Mucosa of descending colon (tissue), 3 donors: ENCODE data around the gene CMSS1. TPM values are rescaled to one million over a fixed set of nuclear protein-coding genes. Genes with fewer than 3 reads are reported as not detected.

Experiments
- ATAC-seq: fragments of 200-7000 bp; cut with Tn5 transposase; one replicate; pipeline ENCODE4 v1.9.1; 2020; ENCODE audit warnings: mild to moderate bottlenecking, moderate library complexity
- DNase-seq, 3 donors: peaks; one replicate each; pipeline ENCODE4 v3.0.0-alpha.2; 2020
- H3K36me3 ChIP-seq: fragments of 200-600 bp; one replicate; pipeline ENCODE4 v1.8.0; 2021; ENCODE audit warnings: low read depth, mild to moderate bottlenecking
- H3K4me1 ChIP-seq: fragments of 200-600 bp; one replicate; pipeline ENCODE4 v1.8.0; 2021; ENCODE audit warnings: low read depth, mild to moderate bottlenecking
- H3K4me3 ChIP-seq: fragments of 200-600 bp; one replicate; pipeline ENCODE4 v1.8.0; 2021; ENCODE audit warnings: mild to moderate bottlenecking
- H3K9me3 ChIP-seq: fragments of 200-600 bp; one replicate; pipeline ENCODE4 v1.8.0; 2021; ENCODE audit warnings: mild to moderate bottlenecking
- intact Hi-C, 2 donors: fragments of 100-400 bp; cut with DNase I in 1 of 2; cut with micrococcal nuclease in 1 of 2; formaldehyde crosslinking; loops; one replicate each; pipeline versions ENCODE4 v1.11.0 to v1.11.1; 2022; cut with DNase I, micrococcal nuclease
- total RNA-seq, 3 donors: library from RNA; stranded (reverse); fragmentation: NEBNext Ultra II Directional in 2 of 3; extraction: Animal tissue kit (Norgen Biotek cat#: 25700) in 2 of 3; gene quantifications; one replicate each; pipeline versions ENCODE4 v1.2.1 to v1.2.4, GENCODE V29; 2021 to 2023
- TF ChIP-seq, protein P1 (sequence below): fragments of 200-600 bp; IDR thresholded peaks from one replicate; pipeline ENCODE4 v1.8.0; 2022; ENCODE audit warnings: antibody characterized with exemption, mild to moderate bottlenecking
- donor health status: DM: no; HTN: no; CAD: no; lungs with moderate emphysema.
- donor health status: DM: no; HTN: no; CAD: no.
- donor health status: DM: no; HTN: yes; CAD: no.

Gene CMSS1
- total RNA-seq, 3 donors from 2014 or later, result 9.6 to 24.2 (median 13.8) TPM

DNA sequence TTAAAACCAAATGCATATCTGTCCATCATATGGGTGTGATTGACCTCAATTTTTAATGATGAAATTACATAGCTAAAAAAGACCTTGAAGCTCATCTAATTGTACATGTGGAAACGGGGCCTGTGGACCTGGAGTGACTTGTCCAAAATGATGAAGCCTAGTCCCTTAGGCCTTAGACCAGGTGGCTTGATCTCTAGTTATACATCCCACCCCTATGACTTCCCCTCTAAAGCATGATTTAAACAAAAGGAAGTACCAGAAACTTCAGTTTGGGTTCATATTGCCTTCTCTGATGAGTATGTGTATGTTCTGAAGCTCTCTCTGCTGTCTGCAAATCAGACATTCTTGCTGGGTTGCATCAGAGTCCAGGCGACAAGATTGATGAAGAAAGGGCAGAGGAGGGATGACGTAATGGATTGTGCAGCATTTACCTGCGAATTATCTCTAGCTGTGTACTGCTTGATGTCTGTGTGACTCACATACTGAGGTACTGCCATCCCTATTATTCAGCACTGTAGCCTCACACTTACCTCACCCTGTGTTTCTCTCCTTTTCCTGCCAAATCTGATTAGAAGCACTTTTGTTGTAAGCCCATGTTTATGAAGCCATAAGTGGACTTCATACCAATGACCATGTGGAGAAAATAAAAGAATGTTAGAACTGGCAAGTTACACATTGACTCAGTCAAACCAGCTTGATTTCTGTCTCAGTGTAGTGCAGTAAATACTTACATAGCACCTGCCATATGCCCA, 185.1 kb downstream of the CMSS1 start:
- Histone ChIP-seq H3K4me3 (no peak overlapping the region), H3K36me3 (no peaks in the 10 kb centered on the region), H3K4me1 (peaks cover 11% of the 10 kb centered on the region), H3K9me3 (no peaks in the 10 kb centered on the region)
- ATAC-seq, result peak; percentile 95
- TF ChIP-seq, protein P1, sequence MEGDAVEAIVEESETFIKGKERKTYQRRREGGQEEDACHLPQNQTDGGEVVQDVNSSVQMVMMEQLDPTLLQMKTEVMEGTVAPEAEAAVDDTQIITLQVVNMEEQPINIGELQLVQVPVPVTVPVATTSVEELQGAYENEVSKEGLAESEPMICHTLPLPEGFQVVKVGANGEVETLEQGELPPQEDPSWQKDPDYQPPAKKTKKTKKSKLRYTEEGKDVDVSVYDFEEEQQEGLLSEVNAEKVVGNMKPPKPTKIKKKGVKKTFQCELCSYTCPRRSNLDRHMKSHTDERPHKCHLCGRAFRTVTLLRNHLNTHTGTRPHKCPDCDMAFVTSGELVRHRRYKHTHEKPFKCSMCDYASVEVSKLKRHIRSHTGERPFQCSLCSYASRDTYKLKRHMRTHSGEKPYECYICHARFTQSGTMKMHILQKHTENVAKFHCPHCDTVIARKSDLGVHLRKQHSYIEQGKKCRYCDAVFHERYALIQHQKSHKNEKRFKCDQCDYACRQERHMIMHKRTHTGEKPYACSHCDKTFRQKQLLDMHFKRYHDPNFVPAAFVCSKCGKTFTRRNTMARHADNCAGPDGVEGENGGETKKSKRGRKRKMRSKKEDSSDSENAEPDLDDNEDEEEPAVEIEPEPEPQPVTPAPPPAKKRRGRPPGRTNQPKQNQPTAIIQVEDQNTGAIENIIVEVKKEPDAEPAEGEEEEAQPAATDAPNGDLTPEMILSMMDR, result no peak
- DNase-seq, result peak in 1 of 3 donors; percentile 47
- intact Hi-C loops, result no loop called here

DNA sequence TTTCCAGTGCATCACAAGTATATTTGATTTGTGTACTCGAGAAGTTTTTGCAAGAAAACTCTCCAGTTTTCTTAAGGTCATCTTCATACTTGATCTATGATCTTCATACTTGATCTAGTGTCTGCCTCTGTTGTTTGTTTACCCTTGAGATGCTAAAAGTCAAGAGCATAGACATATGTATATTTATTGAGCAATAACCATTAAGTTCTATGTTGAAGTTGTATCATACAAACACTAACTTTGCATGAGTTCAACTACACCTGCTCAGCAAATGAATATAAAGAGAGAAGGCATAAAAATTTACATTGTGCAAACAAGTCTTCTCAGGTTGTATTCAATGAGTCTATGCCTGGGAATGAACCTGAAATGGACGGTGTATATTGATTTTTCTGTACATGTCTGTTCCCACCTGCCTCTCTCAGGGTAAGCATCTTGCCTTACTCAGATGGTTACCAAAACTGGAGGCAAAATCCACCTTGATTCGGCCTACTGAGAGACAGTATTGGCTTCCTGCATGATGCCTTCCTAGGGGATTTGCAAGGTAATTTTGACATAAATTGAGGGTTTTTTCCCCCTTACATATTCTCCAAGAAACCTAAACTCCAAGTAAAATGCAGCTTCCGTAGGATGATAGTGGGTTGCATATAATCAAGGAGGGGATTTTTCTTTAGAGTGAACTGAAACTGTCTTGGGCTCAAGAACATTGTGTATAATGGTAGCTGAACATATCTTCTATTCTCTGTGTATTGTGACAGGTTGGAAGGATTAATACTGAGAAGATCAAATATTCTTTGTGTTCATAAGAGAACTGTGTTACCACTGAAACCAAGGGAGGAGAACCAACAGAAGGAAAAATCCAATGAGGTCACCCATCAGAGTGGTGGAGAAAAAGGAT, 186.2 kb downstream of the CMSS1 start:
- Histone ChIP-seq H3K9me3 (no peaks in the 10 kb centered on the region), H3K36me3 (no peaks in the 10 kb centered on the region), H3K4me3 (no peak overlapping the region), H3K4me1 (peaks cover 21% of the 10 kb centered on the region)
- intact Hi-C loops, result no loop called here
- no peak for DNase-seq
- TF ChIP-seq, protein P1, result no peak
- peak; percentile 32 for ATAC-seq

DNA sequence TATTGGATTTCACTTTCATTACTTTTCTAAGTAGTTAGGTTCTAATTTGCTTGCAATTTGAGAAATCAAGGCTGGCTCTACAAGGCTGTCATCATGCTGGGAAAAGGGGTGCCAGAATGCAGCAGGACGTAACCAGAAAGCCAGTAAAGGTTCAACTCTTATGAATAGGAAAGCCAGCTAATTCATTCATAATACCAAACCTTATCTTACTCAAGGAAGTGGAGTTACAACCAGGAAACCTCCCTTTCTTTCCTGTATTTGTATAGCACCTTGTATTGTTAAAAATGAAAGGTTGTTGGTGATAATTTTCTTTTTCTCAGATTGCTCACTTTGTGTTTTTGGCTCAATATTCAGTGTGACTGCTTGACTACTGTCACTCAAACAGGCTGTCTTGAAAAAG, 187.3 kb downstream of the CMSS1 start:
- Histone ChIP-seq H3K4me1 (peaks cover 21% of the 10 kb centered on the region), H3K4me3 (no peak overlapping the region), H3K9me3 (no peaks in the 10 kb centered on the region), H3K36me3 (no peaks in the 10 kb centered on the region)
- DNase-seq, result no peak
- TF ChIP-seq, protein P1, result no peak
- intact Hi-C loops, result no loop called here
- ATAC-seq, result peak; percentile 35

DNA sequence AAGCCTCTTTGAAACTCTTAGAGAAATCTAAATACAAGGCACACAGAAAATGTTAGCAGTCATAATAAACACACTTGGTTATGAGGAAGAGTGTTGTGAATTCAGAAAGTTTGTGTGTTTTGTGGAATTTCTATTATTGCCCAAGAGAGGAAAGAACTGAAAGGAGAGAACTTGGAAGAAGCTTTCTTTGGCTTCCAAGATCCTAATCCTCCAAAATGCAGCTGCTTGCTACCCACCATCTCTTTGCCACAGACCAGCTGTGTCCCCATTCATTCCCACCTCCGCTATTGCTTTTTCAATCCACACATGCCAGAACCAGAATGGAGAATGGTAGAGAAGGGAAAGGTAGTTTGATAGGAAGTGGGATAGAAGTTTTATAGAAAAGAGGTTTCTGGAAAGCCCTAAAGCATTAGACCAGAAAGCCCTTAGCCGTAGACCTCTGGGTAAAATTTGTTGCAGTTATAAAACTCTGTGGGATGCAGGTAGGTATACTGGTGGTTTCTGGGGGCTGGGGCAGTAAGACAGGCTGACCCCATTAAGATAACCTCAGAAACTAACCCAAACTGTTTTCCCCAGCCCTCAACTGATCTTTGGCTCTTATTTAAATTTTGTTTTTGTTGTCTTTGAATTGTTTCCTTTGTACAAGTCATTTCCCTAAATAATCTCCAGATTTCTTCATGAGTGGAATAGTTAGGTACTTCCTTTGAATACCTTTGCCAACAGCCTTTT, 188.2 kb downstream of the CMSS1 start:
- DNase-seq (no peak), ATAC-seq (no peak)
- H3K36me3 ChIP-seq, result no peaks in the 10 kb centered on the region
- TF ChIP-seq, protein P1, result no peak
- intact Hi-C loops, result no loop called here
- H3K4me1 ChIP-seq, result peaks cover 21% of the 10 kb centered on the region
- no peak overlapping the region for H3K4me3 ChIP-seq
- no peaks in the 10 kb centered on the region for H3K9me3 ChIP-seq

DNA sequence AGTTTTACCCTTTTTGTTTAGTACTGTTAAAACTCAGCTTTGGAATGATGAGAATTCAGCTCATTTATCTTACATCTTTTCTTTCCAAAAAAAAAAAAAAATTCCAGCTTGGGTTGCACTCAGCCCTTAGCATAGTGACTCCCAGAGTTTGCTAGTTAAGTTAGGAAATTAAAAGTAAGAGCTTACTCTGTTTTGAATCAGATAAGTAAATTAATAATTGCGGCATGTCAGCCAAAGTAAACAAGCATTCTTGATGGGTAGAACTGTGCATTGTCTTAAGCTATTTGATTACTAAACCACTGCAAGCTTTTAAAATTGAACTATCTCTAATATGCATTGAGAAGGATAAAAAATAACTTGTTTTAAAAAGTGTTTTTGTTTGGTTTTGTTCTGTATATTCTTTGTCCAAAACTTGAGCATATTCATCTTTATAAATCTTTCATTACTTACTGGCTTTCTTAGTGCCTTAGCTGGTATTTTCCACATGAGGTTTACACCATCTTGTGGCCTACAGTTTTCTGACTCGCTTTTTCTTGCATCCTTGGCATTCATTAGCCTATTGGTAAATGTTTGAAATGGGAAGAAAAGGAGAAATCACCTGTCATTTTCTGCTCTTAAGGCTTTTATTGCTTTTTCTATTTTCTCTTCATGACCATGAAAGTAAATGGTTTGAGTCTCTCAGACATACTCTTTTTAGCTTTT, 189.1 kb downstream of the CMSS1 start:
- TF ChIP-seq, protein P1, result no peak
- H3K4me3 ChIP-seq, result no peak overlapping the region
- intact Hi-C loops, result no loop called here
- no peak for ATAC-seq
- no peaks in the 10 kb centered on the region for H3K9me3 ChIP-seq
- peaks cover 21% of the 10 kb centered on the region for H3K4me1 ChIP-seq
- DNase-seq, result no peak
- H3K36me3 ChIP-seq, result no peaks in the 10 kb centered on the region
